Left hindlimb (tissue), 1 donor: ENCODE data around the gene FNIP2.
"Not testable (repeated sequence)": the region's sequence is repeated elsewhere in the genome, so short reads cannot be mapped to it uniquely, and the experiment has no call there.

Experiments used
- DNase-seq: peaks from one replicate; pipeline ENCODE4 v3.0.0-alpha.2; 2018

The FNIP2 gene

DNA sequence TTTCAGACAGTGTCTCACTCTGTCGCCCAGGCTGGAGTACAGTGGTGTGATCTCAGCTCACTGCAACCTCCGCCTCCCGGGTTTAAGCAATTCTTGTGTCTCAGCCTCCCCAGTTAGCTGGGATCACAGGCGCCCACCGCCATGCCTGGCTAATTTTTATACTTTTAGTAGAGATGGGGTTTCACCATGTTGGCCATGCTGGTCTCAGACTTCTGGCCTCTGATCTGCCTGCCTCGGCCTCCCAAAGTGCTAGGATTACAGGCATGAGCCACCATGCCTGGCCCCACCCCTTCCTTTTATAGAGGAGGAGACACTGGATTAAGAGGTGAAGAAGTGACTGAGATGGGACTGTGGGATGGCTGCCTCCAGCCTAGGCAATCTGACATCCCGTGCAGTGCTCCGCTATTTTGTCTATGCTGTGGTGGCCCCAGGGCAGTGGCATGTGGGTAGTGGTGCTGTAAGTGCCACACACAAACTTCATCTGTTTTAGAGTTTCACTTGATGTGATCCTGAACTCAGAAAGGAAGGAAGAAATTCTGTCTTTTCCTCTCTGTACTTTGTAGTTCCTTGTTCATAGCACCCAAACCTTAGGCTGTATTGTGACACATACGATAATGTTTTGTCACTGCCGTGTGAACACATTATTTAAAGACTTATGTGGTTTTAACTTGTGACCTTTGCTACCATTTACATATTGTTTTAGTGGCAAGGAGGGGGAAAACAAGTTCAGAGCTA, 48.9 kb downstream of the FNIP2 start:
- DNase-seq = no peak

DNA sequence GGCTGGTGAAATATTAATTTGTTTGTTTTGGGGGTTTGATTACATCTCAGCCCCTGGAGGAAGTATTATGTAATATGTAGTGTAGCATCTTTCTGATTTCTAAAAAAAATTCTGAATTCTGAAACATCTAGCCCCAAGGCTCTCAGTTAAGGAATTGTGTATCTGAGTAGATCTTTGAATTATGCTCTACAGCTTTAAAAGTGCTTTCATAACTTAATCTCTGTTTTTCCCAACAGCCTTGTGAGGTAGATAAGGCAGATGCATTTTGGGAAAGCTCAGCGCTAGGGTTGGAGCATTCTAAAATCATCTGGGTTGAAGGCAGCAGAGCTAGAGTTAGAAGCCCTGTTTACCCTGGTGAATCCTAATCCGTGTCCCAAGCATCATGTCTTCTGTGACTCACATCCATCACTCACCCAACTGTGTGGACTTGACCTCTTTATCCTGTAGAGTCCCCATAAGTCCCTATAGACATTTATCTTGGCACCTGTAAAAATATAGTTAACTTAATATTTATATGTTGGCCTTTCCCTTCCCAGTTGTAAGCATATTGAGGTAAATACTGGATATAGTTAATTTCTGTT, 49.8 kb downstream of the FNIP2 start:
- DNase-seq = no peak

- no peak for DNase-seq
These were observed 51.3 kb downstream of the FNIP2 start for GRCh38 chr4:158819942-158820786.

- no peak for DNase-seq
These were observed 52.6 kb downstream of the FNIP2 start for GRCh38 chr4:158821228-158821971.

DNA sequence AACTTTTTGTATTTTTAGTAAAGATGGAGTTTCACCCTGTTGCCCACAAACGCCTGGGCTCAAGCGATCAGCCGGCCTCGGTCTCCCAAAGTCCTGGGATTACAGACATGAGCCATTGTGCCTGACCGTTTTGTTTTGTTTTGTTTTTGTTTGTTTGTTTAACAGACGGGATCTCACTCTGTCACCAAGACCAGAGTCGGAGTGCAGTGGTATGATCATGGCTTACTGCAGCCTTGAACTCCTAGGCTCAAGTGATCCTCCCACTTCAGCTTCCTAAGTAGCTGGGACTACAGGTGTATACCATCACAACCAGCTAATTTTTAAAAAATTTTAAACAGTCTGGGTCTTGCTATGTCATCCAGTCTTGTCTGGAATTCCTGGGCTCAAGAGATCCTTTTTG, 53.5 kb downstream of the FNIP2 start:
- no peak for DNase-seq

DNA sequence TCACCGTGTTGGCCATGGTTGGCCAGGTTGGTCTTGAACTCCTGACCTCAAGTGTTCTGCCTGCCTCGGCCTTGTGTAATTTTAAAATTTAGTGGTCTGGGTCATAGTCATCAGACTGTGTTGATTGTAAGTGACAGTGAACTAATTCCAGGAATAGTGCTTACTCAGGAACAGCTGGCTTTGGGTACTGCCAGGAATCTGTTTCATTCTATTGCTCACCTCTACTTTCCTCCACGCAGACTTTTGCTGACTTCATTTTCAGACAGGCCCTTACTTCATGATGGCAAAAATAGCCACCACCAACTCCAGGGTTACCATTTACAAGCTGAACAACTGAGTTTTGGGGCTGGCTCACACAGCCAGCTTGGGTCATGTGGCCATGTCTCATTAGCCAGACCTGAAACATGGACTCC, 54.6 kb downstream of the FNIP2 start:
- no peak for DNase-seq

GRCh38 chr4:158824425-158825274, 55.8 kb downstream of the FNIP2 start:
- DNase-seq = no peak

- DNase-seq = no peak
These were observed 56.7 kb downstream of the FNIP2 start for GRCh38 chr4:158825433-158826036.

DNA sequence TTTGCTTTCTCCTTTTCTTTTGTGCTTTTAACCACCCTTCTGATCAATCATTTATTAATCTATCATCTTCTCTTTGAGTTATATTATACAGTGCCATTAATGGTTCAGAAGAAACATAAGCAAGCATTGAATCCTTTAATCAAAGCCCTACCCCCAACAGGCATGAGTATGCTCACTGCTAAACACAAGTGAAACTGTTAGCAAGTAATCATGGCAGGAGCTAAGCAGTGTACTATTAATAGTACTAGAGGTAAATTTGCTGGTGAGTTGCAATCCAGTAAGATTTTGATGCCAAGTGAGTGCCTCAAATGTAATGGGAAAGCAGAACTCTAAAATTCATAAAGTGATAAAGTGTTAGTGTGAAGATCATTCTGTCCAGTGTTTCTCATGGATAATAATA, 57.2 kb downstream of the FNIP2 start:
- no peak for DNase-seq

- DNase-seq = no peak
These were observed 58.1 kb downstream of the FNIP2 start for GRCh38 chr4:158826882-158827281.

DNA sequence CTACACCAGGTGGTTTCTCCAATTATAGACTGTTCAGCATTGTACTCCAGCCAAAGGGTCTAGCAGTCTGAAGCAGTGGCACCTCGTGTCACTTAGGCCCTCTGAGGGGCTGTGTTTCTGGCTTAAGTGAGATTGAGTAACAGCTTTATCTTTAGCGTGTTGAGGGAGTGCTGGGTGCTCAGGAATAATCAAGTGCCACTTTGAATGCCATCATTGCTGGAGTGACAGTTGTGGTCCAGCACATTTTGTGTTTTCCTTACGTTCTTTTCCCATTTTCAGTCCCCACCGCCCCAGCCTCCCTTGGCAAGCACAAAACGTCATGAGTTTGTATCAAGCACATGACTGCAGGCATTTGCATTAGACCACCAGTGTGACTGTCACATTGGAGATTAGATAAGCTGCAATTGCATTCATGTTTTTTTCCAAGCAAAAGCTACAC, 58.7 kb downstream of the FNIP2 start:
- no peak for DNase-seq

- DNase-seq = not testable (repeated sequence)
These were observed 59.3 kb downstream of the FNIP2 start for GRCh38 chr4:158828151-158828550.

DNA sequence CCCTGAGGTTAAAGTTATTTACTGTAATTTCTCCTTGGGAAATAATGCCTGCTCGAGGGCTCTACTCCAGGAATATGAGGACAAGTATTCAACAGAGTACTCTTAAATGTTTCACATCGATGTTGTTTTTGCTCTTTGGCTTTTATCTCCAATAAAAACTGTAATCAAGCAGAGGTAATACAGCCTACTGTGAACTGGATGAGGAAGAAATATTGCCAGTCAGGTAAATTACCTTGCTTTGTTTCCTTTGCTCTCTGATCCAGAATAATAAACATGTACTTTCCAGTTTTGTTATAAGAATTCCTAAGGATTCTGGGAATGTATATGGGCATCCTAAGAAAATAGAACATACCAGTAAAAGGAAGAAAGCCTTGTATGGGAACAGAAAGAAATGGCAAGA, 60.4 kb downstream of the FNIP2 start:
- no peak for DNase-seq

DNA sequence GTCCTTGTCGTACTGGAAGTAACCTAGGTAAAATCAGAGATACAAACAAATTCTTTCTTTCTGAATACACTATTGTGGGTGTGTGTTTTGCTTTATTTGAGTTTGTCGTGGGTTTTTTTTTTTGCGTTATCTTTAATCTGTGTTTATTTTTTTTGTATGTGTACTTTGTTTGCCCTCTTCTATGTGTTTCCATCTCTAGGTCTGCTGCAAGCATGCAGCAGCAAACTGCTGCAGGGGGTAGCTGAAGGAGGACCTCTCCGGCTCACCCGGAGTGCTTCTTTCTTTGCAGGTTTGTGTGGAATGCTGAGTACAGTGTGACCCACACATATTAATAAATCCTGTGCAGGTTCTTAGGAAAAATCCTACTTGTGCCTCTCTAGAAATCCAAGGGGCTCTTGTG, 64.8 kb downstream of the FNIP2 start:
- DNase-seq = no peak

DNA sequence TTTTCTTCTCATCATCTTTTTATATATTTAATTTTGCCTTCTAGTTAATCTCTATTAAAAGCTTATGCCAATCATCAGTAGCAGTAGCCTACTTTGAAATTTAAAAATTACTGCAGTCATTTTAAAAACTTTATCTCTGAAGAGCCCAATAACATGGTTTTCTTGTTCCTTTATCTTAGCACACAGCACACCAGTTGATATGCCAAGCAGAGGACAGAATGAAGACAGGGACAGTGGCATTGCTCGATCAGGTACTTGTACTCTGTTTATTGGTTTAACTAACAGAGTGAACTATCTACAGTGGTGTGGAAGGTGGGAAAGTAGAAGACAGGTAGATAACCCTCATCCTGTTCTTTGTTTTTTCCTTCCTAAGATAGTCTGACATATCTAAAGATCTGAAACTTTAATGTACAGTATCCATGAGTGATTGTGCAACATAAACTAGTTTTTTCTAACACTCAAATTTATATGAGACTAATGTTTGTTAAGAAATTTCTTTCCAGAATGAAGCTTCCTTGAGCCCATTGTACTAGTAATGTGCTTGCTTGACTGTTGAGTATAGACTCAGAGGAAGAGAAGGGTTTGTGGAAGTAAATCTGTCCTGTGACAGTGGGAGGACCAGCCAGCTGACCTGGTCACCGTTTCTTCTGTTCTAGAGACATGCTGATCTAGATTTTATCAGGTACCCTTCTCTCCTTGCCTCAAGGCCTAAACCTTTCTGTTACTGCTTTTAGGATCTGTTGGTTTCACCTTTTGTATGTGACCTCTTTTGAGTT, 66.6 kb downstream of the FNIP2 start:
- DNase-seq = no peak

GRCh38 chr4:158836002-158836369, 67.2 kb downstream of the FNIP2 start:
- DNase-seq = no peak

DNA sequence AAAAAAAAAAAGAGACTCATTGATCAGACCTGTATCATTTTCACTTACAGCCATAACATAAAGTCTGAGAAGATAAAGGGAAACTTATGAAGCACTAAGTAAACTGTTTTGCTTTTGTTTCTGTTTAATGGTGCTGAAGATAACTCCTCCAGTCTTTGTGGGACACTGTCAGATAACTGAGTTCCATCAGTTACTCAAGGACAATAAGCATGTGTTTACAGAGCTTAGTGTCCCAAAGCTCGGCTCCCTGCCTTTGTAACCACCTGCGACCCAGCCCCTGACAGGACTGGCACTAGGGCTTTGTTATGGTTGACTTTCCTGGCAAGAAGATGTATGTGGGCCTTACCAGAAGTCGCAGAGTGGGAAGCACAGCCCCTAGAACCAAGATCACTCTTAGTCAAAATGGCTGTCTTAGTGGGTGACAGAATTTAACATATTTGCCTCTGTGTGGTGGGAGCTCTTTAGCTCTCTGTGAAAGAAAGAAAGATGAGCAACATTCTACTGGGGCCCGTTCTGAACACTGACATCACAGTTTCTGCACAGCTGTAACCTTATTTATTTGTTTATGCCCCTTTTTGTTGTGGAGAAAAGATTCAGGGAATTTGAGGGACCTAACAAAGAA, 68.1 kb downstream of the FNIP2 start:
- DNase-seq = no peak

DNA sequence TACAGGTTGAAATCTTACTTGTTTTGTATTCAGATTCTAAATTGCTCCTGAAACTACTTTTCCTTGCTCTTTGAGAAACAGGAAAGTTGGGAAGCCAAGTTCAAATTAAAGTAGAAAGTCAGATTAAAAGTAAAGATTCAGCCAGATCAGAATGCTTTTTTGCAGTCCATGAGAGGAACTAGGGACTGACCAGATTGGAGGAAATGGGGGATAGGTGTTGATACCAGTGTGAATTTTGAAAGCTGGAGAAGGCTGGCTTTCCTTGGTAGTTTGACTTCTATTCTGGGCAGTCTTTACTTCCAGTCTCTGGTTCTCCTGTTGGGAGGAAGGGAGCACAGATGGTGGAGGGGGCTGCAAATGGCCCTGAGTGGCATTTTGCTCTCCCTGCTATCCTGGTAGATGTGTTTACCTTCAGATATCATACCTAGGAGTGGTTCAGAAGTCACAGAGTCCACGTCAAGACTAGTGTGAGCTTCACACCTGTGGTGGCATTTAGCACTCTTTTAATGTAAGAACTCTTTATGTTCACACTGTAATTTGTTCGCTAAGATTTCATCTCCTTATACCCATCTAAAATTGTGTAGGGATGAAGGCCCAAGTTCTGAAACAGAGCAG, 68.8 kb downstream of the FNIP2 start:
- no peak for DNase-seq

GRCh38 chr4:158840131-158840530, 71.3 kb downstream of the FNIP2 start:
- DNase-seq = no peak

GRCh38 chr4:158841540-158841939, 72.7 kb downstream of the FNIP2 start:
- DNase-seq = no peak
